ENCODE measurements around the gene ATPAF2. TPM values are rescaled to one million over a fixed set of nuclear protein-coding genes. Genes with fewer than 3 reads are reported as not detected.

The ATPAF2 gene
- total and polyA plus RNA-seq, 9 donors = 5.5 to 34.5 (median 15.5) TPM

GRCh38 chr17:17994271-17995069, 44.5 kb downstream of the ATPAF2 start:
- Histone ChIP-seq H3K36me3 (no peaks in the 10 kb centered on the region), H3K27me3 (no peaks in the 10 kb centered on the region), H3K9me3 (no peaks in the 10 kb centered on the region), H3K4me3 (no peak overlapping the region), H3K27ac (no peak overlapping the region), H3K4me1 (ENCODE audit: insufficient read depth) (peaks cover 5% of the 10 kb centered on the region)
- WGBS, 3 donors = 44 to 67% (median 53%) methylated on average over 18 of the region's 18 CpGs
- DNase-seq = peak in 4 of 5 donors; percentile 34 to 62 (median 40)
- no peak for TF ChIP-seq POLR2A (IDR thresholded peaks at IDR 0.05)
- no peak for TF ChIP-seq EP300 (IDR thresholded peaks at IDR 0.05)
- no peak for TF ChIP-seq CTCF (IDR thresholded peaks at IDR 0.05)
- intact Hi-C loops (cut with DNase I) = no loop called here

GRCh38 chr17:17993852-17994251, 45.1 kb downstream of the ATPAF2 start:
- no peak for DNase-seq
- 95 to 96% (median 95%) methylated on average over 12 of the region's 12 CpGs for WGBS, 3 donors
- TF ChIP-seq POLR2A (IDR thresholded peaks at IDR 0.05) = no peak
- TF ChIP-seq EP300 (IDR thresholded peaks at IDR 0.05) = no peak
- no peak for TF ChIP-seq CTCF (IDR thresholded peaks at IDR 0.05)

GRCh38 chr17:17993366-17993765, 45.6 kb downstream of the ATPAF2 start:
- DNase-seq = peak in 1 of 5 donors; percentile 61
- no peaks in the 10 kb centered on the region for H3K9me3 ChIP-seq
- WGBS, 3 donors = 84 to 96% (median 94%) methylated on average over 2 of the region's 2 CpGs
- TF ChIP-seq CTCF (IDR thresholded peaks at IDR 0.05) (no peak), POLR2A (IDR thresholded peaks at IDR 0.05) (no peak), EP300 (IDR thresholded peaks at IDR 0.05) (no peak)
- H3K27me3 ChIP-seq = no peaks in the 10 kb centered on the region
- H3K4me3 ChIP-seq = no peak overlapping the region
- intact Hi-C loops (cut with DNase I) = no loop called here
- H3K36me3 ChIP-seq = no peaks in the 10 kb centered on the region
- H3K27ac ChIP-seq = peak overlapping the region in 1 of 2 donors; percentile 13
- H3K4me1 ChIP-seq (ENCODE audit: insufficient read depth) = peaks cover 5% of the 10 kb centered on the region

More at GRCh38 chr17:17993852-17994251, 45.1 kb downstream of the ATPAF2 start:
- peaks cover 5% of the 10 kb centered on the region for H3K4me1 ChIP-seq (ENCODE audit: insufficient read depth)
- no peak overlapping the region for H3K4me3 ChIP-seq
- intact Hi-C loops (cut with DNase I) = no loop called here
- H3K9me3 ChIP-seq = no peaks in the 10 kb centered on the region
- H3K36me3 ChIP-seq = no peaks in the 10 kb centered on the region
- H3K27me3 ChIP-seq = no peaks in the 10 kb centered on the region
- peak overlapping the region in 1 of 2 donors; percentile 13 for H3K27ac ChIP-seq

- no peaks in the 10 kb centered on the region for H3K9me3 ChIP-seq
- TF ChIP-seq CTCF (IDR thresholded peaks at IDR 0.05) = no peak
- no peak overlapping the region for H3K4me3 ChIP-seq
- 82 to 89% (median 87%) methylated on average over 2 of the region's 2 CpGs for WGBS, 3 donors
- no peaks in the 10 kb centered on the region for H3K36me3 ChIP-seq
- H3K4me1 ChIP-seq (ENCODE audit: insufficient read depth) = peaks cover 5% of the 10 kb centered on the region
- no peak for DNase-seq
- intact Hi-C loops (cut with DNase I) = no loop called here
- H3K27me3 ChIP-seq = no peaks in the 10 kb centered on the region
- no peak overlapping the region for H3K27ac ChIP-seq
Measured at GRCh38 chr17:17990282-17990681, 48.7 kb downstream of the ATPAF2 start.
